Karpas-422 (cell line): ENCODE results near the gene IQCN. TPM values are rescaled to one million over a fixed set of nuclear protein-coding genes. Genes with fewer than 3 reads are reported as not detected.

Experiments used
- DNase-seq: peaks from one replicate; pipeline ENCODE4 v3.0.0-alpha.2; 2015
- H2AFZ ChIP-seq: fragments of 200-600 bp; sonication (generic); 2 replicates; pipeline ENCODE4 v1.6.1; 2014; ENCODE audit warnings: antibody characterized with exemption, low read length, mixed read lengths
- H3K27ac ChIP-seq: fragments of 200-600 bp; sonication (generic); 2 replicates; pipeline ENCODE4 v1.5.1; 2014; ENCODE audit warnings: mild to moderate bottlenecking, low read length, moderate library complexity
- H3K27me3 ChIP-seq: fragments of 200-600 bp; sonication (generic); 2 replicates; pipeline ENCODE4 v1.6.1; 2014; ENCODE audit warnings: low read length, mixed read lengths
- H3K36me3 ChIP-seq: fragments of 200-600 bp; sonication (generic); 2 replicates; pipeline ENCODE4 v1.6.1; 2014; ENCODE audit warnings: low read length, mixed read lengths; ENCODE audit not compliant: insufficient read depth
- H3K4me1 ChIP-seq: fragments of 200-600 bp; sonication (generic); 2 replicates; pipeline ENCODE4 v1.6.1; 2014; ENCODE audit warnings: mild to moderate bottlenecking, low read length, mixed read lengths
- H3K4me2 ChIP-seq: fragments of 200-600 bp; sonication (generic); 2 replicates; pipeline ENCODE4 v1.6.1; 2014; ENCODE audit warnings: low read length, low read depth, mild to moderate bottlenecking; ENCODE audit not compliant: poor library complexity, severe bottlenecking
- H3K4me3 ChIP-seq: fragments of 200-600 bp; sonication (generic); 2 replicates; pipeline ENCODE4 v1.5.1; 2014; ENCODE audit warnings: mild to moderate bottlenecking, antibody characterized with exemption, low read length, mixed read lengths
- H3K79me2 ChIP-seq: fragments of 200-600 bp; sonication (generic); 2 replicates; pipeline ENCODE4 v1.6.1; 2014; ENCODE audit warnings: mild to moderate bottlenecking, low read length, mixed read lengths
- H3K9ac ChIP-seq: fragments of 200-600 bp; sonication (generic); 2 replicates; pipeline ENCODE4 v1.6.0; 2014; ENCODE audit warnings: low read length
- H3K9me2 ChIP-seq: fragments of 200-600 bp; sonication (generic), shearing (Covaris generic); replicated peaks from 2 replicates; pipeline ENCODE4 v1.6.0; 2014; ENCODE audit warnings: mild to moderate bottlenecking, low read length, moderate library complexity; ENCODE audit not compliant: insufficient read depth
- H3K9me3 ChIP-seq: fragments of 300-700, 200-600 bp; sonication (generic); 2 replicates; pipeline ENCODE4 v1.6.1; 2014; ENCODE audit warnings: low read length, mixed read lengths
- H4K20me1 ChIP-seq: fragments of 200-600 bp; sonication (generic); 2 replicates; pipeline ENCODE4 v1.6.1; 2014; ENCODE audit warnings: mild to moderate bottlenecking, antibody characterized with exemption, low read length, low read depth; ENCODE audit not compliant: insufficient read depth
- total RNA-seq: library from RNA; depleted of rRNA; stranded (reverse); fragments of >200 nt; shearing (Covaris generic); gene quantifications from 2 replicates; pipeline ENCODE4 v1.2.3, GENCODE V29; 2014; ENCODE audit warnings: low replicate concordance

IQCN gene
- total RNA-seq, 1 experiment from 2014 or later, result 0.37 TPM

- Histone ChIP-seq H4K20me1 (peaks cover 19% of the 10 kb centered on the region), H2AFZ (no peak overlapping the region), H3K27ac (peak overlapping the region; percentile 91)
Measured at GRCh38 chr19:18279516-18280246, 5.4 kb upstream of the IQCN start.

GRCh38 chr19:18279266-18279515, 4.9 kb upstream of the IQCN start:
- Histone ChIP-seq H3K27ac (no peak overlapping the region), H3K4me1 (peaks cover 28% of the 10 kb centered on the region), H4K20me1 (peaks cover 19% of the 10 kb centered on the region), H3K4me2 (peak overlapping the region; percentile 97), H3K36me3 (0 out of 2 replicates have a peak, but pooled peaks cover 3% of the 10 kb centered on the region), H3K79me2 (peaks cover 7% of the 10 kb centered on the region; the same call in 1 of the 2 replicates), H3K4me3 (peak overlapping the region; percentile 79), H3K9ac (peak overlapping the region; percentile 61), H3K27me3 (no peaks in the 10 kb centered on the region), H2AFZ (no peak overlapping the region), H3K9me2 (no peaks in the 10 kb centered on the region), H3K9me3 (no peaks in the 10 kb centered on the region)
- no peak for DNase-seq

More at GRCh38 chr19:18279516-18280246, 5.4 kb upstream of the IQCN start:
- Histone ChIP-seq H3K79me2 (peaks cover 7% of the 10 kb centered on the region; the same call in 1 of the 2 replicates), H3K4me1 (peaks cover 29% of the 10 kb centered on the region), H3K9me3 (no peaks in the 10 kb centered on the region), H3K9me2 (no peaks in the 10 kb centered on the region), H3K4me2 (peak overlapping the region; percentile 97), H3K9ac (peak overlapping the region; percentile 81), H3K36me3 (0 out of 2 replicates have a peak, but pooled peaks cover 3% of the 10 kb centered on the region), H3K4me3 (peak overlapping the region; percentile 79), H3K27me3 (no peaks in the 10 kb centered on the region)
- DNase-seq, result peak; percentile 98

GRCh38 chr19:18278521-18279265, 4.4 kb upstream of the IQCN start:
- Histone ChIP-seq H3K27ac (no peak overlapping the region), H2AFZ (no peak overlapping the region), H4K20me1 (peaks cover 19% of the 10 kb centered on the region), H3K4me3 (peak overlapping the region; percentile 79), H3K36me3 (0 out of 2 replicates have a peak, but pooled peaks cover 3% of the 10 kb centered on the region), H3K79me2 (peaks cover 7% of the 10 kb centered on the region; the same call in 1 of the 2 replicates), H3K9ac (peak overlapping the region; percentile 61), H3K27me3 (no peaks in the 10 kb centered on the region), H3K4me1 (peaks cover 28% of the 10 kb centered on the region), H3K4me2 (peak overlapping the region; percentile 97), H3K9me2 (no peaks in the 10 kb centered on the region), H3K9me3 (no peaks in the 10 kb centered on the region)
- DNase-seq, result peak; percentile 60

- Histone ChIP-seq H3K4me3 (no peak overlapping the region), H3K9me2 (no peaks in the 10 kb centered on the region), H3K27me3 (no peaks in the 10 kb centered on the region), H3K36me3 (0 out of 2 replicates have a peak, but pooled peaks cover 3% of the 10 kb centered on the region), H3K27ac (no peak overlapping the region), H3K4me1 (peaks cover 10% of the 10 kb centered on the region), H2AFZ (no peak overlapping the region), H3K4me2 (no peak overlapping the region), H3K9ac (no peak overlapping the region), H4K20me1 (peaks cover 19% of the 10 kb centered on the region), H3K79me2 (peaks cover 7% of the 10 kb centered on the region; the same call in 1 of the 2 replicates), H3K9me3 (no peaks in the 10 kb centered on the region)
- DNase-seq, result no peak
Measured at GRCh38 chr19:18274781-18275356, 617 bp upstream of the IQCN start.

DNA sequence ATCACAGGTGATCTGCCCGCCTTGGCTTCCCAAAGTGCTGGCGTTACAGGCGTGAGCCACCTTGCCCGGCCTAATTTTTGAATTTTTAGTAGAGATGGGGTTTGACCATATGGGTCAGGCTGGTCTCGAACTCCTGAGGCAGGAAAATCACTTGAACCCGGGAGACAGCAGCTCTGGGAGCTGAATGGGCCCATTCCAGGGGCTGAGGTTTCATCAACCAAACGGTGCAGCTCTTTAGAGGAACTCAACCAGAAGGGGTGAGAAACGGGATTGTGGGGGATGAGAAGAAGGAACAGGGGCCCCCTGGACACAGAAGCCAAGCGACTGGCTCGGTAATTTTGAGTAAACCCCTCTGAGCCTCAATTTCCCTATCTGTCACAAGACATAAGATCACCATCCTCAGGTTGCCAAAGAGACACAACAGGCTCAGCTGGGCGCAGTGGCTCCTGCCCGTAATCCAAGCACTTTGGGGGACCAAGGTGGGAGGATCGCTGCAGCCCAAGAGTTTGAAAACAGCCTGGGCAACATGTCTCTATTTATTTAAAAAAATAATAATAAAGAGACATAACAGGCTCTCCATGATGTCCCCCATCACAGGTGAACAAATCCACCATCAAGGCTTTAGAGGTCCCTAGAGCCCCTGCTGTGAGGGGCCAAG, 562 bp downstream of the IQCN start:
- no peak for DNase-seq
- Histone ChIP-seq H3K27ac (no peak overlapping the region), H3K36me3 (0 out of 2 replicates have a peak, but pooled peaks cover under 1% of the 10 kb centered on the region), H3K27me3 (no peaks in the 10 kb centered on the region), H3K4me2 (no peak overlapping the region), H2AFZ (no peak overlapping the region), H4K20me1 (peaks cover 12% of the 10 kb centered on the region; the same call in 1 of the 2 replicates), H3K9me2 (no peaks in the 10 kb centered on the region), H3K9ac (no peak overlapping the region), H3K4me3 (no peak overlapping the region), H3K4me1 (peaks cover under 1% of the 10 kb centered on the region), H3K79me2 (peaks cover under 1% of the 10 kb centered on the region; the same call in 1 of the 2 replicates), H3K9me3 (no peaks in the 10 kb centered on the region)

DNA sequence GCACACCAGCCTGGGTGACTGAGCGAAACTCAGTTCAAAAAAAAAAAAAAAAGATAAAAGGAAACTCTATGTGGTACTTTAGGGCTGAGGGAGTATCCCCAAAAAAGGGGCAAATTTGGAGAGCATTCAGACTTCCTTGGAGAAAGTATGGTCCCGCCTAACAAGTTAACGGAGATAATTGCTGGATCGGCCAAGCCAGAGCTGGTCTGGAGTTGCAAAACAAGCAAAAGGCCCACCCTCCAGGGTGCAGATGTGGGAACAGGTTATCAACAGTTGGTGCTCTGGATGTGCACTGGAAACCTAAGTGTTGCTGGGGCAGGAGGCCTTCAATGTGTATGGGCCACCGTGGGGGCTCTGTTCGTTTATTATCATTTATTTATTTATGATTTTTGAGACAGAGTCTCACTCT, 2.8 kb downstream of the IQCN start:
- no peak overlapping the region for H3K4me3 ChIP-seq
- DNase-seq, result no peak
- H3K27me3 ChIP-seq, result no peaks in the 10 kb centered on the region
- no peak overlapping the region for H3K4me2 ChIP-seq
- H4K20me1 ChIP-seq, result 0 out of 2 replicates have a peak, but pooled peaks cover 4% of the 10 kb centered on the region
- H3K27ac ChIP-seq, result no peak overlapping the region
- no peak overlapping the region for H3K9ac ChIP-seq
- H3K4me1 ChIP-seq, result no peaks in the 10 kb centered on the region
- H2AFZ ChIP-seq, result no peak overlapping the region
- no peaks in the 10 kb centered on the region for H3K9me3 ChIP-seq
- no peaks in the 10 kb centered on the region for H3K79me2 ChIP-seq
- no peaks in the 10 kb centered on the region for H3K36me3 ChIP-seq
- H3K9me2 ChIP-seq, result no peaks in the 10 kb centered on the region

GRCh38 chr19:18270326-18270725, 3.9 kb downstream of the IQCN start:
- no peak overlapping the region for H3K27ac ChIP-seq
- H3K9me2 ChIP-seq, result no peaks in the 10 kb centered on the region
- no peaks in the 10 kb centered on the region for H3K27me3 ChIP-seq
- H3K9me3 ChIP-seq, result no peaks in the 10 kb centered on the region
- no peaks in the 10 kb centered on the region for H3K79me2 ChIP-seq
- H3K4me2 ChIP-seq, result no peak overlapping the region
- no peak overlapping the region for H3K9ac ChIP-seq
- no peak overlapping the region for H2AFZ ChIP-seq
- H4K20me1 ChIP-seq, result 0 out of 2 replicates have a peak, but pooled peaks cover 4% of the 10 kb centered on the region
- no peak for DNase-seq
- H3K4me1 ChIP-seq, result no peaks in the 10 kb centered on the region
- H3K36me3 ChIP-seq, result no peaks in the 10 kb centered on the region
- no peak overlapping the region for H3K4me3 ChIP-seq
